Uterine smooth muscle cell (primary cell): ENCODE results near the gene ARL16. TPM values are rescaled to one million over a fixed set of nuclear protein-coding genes. Genes with fewer than 3 reads are reported as not detected.

ENCODE experiments used
- total RNA-seq: library from RNA; depleted of rRNA; stranded (reverse); fragments of >200 nt; gene quantifications from 2 replicates; pipeline ENCODE4 v1.2.3, GENCODE V29; 2014

Gene ARL16, protein sequence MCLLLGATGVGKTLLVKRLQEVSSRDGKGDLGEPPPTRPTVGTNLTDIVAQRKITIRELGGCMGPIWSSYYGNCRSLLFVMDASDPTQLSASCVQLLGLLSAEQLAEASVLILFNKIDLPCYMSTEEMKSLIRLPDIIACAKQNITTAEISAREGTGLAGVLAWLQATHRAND
- 24.2 and 25.0 TPM in 2 replicates for total RNA-seq

DNA sequence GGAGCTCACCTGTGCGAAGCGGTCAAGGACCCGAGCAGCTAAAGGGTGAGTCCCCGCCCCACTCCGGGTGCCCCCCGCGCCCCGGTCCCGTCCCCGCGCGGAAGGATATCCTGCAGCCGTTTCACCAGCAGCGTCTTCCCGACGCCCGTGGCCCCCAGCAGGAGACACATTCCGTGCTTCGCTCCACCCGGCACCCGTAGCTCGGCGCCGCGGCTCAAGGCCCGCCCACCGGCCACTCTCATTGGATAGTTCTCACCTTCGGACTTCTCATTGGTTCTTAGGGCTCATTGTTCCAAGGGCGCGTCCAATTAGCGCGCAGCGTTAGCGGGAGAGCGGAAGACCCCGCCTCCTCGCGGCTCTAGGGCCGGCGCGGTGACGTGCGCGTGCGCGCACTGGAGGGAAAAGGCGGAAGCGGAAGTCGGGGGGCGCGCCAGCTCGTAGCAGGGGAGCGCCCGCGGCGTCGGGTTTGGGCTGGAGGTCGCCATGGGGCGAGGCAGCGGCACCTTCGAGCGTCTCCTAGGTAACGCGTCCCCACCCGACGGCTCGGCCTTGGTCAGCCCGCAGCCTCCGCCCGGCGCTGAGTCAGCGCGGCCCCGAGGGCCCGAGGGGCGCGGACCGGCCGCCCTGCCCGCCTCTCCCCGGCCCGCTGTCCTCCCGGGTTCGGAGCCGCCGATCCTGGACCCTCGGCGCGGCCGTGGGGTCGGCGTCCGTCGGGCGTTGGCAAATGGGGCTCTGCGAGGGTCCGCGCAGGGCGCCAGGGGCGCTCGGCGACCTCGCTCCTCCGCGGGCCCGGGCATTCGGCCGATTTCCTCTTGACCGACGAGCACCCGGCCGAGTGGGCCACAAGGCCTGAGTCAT, at the start of gene ARL16, which contains the start of gene HGS:
Gene ARL16, minus strand, starts transcription at position 214 of the 858 bp plus-strand sequence. Its CDS starts 44 bp downstream, at position 170.
Gene HGS, plus strand, starts transcription at position 428 of the 858 bp plus-strand sequence. Its CDS starts 56 bp downstream, at position 484.

DNA sequence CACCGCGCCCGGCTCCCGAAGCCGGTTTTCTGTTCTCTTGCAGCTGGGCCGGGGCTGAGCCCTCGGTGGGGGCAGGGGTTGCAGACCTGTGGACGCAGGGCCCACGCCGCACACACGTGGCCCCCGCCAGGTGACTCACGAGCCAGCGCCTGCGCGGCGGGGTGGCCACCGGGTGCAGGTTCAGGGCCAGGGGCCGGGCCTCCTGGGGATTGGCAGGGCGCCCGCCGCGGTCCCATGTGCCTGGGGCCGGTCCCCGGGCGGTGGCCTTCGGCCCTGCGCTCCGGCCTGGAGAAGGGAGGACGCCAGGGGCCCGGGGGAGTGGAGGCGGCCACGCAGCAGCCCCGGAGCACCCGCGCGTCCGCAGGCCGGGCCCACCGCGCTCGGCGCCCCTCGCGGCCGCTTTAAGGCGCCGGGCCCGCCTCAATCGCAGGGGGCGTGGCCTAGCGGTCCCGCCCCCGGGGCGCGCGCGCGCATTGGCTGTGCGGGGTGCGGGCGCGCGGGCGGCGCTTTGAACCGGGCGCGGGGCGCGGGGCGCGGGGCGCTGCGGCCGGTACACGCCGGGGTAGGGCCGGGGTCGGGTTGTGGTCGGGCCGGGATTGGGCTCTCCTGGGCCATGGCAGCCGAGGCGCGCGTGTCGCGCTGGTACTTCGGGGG, 28.3 kb upstream of the ARL16 start, which contains the start of gene SLC25A10:
Gene SLC25A10, plus strand, starts transcription at position 471 of the 654 bp plus-strand sequence. Its CDS starts 143 bp downstream, at position 614.

DNA sequence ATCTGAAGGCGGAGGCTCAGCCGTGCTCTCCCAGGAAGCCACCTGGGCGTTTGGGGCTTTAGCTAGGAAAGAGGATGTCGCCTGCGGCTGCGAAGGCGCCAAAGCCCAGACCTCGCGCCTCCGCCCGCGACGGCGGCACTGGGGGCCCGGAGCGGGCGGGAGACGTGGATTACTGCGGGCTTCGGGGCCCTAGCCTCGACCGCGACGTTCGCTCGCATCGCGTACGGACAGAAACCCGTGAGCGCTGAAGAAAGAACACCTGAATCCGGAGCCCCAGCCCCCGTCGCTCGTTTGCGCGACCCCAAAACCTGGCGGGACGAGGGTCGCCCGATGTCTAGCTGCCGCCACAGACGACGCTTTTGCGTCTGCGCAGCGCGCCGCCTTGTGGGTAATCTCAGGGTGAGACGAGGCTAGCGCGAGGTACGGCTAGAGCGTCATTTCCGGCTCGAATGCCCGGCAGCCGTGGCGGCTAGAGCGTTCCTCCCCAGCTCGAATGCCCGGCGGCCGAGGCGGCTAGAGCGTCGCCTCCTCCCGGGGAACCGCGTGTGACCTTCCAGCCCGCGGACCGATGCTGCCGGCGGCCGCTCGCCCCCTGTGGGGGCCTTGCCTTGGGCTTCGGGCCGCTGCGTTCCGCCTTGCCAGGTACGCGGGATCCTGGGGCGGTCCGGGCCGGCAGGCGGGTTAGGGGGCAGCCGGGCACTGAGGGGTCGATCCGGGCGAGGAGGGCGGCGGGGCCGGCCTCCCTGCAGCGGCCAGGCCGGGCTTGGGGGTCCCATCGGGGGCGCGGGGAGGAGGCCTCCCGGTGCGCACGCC, 19.5 kb upstream of the ARL16 start, which contains the start of gene MRPL12:
Gene MRPL12, plus strand, starts transcription at position 434 of the 813 bp plus-strand sequence. Its CDS starts 135 bp downstream, at position 569.

DNA sequence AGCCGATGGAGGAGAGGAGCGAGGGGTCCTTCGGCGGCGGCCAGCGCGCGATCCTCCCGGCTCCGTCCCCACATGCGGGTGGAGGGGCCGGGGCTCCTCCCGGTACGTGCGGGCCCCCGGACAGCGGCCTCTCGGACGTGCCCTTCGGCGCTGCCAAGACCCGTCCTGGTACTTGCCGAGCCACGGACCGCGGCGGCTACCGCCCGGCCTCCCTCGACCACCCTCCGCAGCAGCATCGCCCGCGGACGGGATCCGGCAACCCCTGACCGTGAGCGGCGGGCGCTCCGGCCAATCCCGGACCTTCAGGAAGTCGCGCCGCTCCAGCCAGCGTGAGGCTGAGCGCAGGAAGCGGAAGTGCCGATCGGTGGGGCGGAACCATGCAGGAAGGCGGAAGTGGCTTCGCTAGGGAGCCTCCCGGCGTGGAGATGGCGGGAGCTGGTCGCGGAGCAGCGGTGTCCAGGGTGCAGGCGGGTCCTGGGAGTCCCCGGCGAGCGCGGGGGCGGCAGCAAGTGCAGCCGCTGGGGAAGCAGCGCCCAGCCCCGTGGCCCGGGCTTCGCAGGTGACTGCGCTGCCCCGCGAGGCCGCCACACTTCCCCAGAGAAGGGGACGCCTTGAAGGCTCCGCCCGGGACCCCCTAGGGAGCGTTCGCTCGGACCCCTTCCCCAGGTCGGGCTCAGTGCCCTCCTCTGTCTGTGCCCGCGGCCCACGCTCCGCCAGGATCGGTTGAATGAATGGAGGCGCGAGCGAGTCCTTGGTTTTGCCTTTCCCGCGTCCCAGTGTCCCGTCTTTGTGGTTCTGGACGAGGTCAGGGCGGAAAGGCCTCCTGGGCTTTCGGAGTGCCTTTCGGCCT, 17.0 kb downstream of the ARL16 start, which contains the start of the genes CCDC137 and OXLD1:
Gene CCDC137, plus strand, starts transcription at position 396 of the 850 bp plus-strand sequence. Its CDS starts 30 bp downstream, at position 426.
Gene OXLD1, minus strand, starts transcription at position 264 of the 850 bp plus-strand sequence. Its CDS starts 28 bp downstream, at position 236.

DNA sequence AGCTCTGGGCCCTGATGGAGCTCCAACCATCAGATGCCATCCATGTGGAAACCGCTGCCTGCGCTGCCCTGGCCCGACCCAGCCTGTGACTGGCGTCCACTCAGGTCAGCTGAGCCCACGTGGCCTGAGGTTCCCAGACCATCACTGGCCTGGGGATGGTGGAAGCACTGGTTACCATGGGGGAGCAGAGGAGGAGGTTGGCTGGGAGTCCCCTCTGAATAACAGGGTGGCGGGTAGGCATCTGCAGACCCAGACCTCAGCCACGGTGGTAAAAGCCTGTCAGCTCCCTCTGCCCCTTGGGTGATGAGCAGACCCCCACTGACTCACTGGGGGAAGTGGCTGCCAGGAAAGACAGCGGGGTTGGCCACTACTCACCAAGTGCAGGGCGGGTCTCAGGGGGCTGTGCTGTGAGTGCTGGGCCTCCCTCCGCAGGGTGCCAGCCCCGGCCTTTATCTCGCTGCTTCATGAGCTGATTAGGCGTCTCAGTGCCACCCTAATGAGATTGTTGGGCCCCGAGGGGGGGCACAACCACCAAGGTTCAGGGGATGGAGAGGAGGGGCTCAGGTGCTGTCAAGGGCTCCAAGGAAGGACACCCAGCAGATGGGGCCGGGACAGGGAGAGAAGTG, 27.4 kb downstream of the ARL16 start, which contains the start of gene PDE6G:
Gene PDE6G, minus strand, starts transcription at position 425 of the 626 bp plus-strand sequence. CDS start 3,237 bp downstream, outside the sequence.

DNA sequence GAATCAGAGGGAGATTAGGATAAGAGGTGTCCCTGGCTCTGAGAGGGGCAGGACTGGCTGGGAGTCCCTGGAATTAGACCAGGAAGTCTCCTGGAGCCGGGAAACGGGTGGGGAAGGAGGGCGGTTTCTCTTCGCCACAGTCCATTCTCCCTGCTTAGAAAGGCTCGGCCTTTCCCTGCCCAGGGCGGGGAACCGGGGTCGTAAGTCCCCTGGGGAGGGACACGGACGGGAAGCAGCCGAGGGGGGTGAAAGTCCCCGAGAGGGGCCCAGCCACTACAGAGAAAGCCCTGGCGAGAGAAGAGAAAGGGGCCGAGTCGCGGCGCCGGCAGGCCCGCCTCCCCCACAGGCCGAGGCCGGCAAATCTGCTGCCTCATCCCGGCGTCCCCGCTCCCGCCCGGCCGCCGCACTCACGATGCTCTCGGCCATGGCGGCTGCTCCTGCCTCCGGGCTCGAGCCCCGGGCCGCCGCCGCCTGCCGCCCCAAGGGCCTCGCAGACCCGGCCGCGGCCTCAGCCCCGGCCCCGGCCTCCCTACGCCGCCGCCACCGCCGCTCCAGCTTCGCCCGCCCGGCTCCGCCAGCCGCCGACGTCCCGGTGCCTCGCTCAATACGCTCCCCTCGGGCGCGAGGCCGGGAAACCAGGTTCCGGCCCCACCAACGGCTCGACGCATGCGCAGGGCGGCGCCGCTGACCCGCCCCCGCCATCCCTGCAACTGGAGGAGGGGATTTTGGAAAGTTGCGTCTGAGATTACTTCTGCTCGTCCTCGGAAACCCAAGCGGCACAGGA, 46.9 kb downstream of the ARL16 start, which contains the start of the genes NPLOC4 and TSPAN10:
Gene NPLOC4, minus strand, starts transcription at position 608 of the 784 bp plus-strand sequence. Its CDS starts 182 bp downstream, at position 426.
Gene TSPAN10, plus strand, starts transcription at position 692 of the 784 bp plus-strand sequence. CDS start 5,217 bp downstream, outside the sequence.

Other genes starting within 250 kb of the ARL16 start
- gene ACTG1, start 171.0 kb downstream of the ARL16 start, total RNA-seq, result 7,210 and 9,433 TPM in 2 replicates
- gene FSCN2, start 155.4 kb downstream of the ARL16 start, total RNA-seq, result 1.5 and 4.6 TPM in 2 replicates
- 17.8 and 21.4 TPM in 2 replicates for gene FAAP100, start 131.4 kb downstream of the ARL16 start, total RNA-seq
- 80.0 and 98.2 TPM in 2 replicates for gene NPLOC4, start 46.7 kb downstream of the ARL16 start, total RNA-seq
- gene TSPAN10, start 46.6 kb downstream of the ARL16 start, total RNA-seq, result 1.3 and 4.0 TPM in 2 replicates
- gene PDE6G, start 27.3 kb downstream of the ARL16 start, total RNA-seq, result 0.25 TPM in 1 of 2 replicates, not detected in the other
- gene OXLD1, start 17.2 kb downstream of the ARL16 start, total RNA-seq, result 34.0 and 38.5 TPM in 2 replicates
- 11.0 and 12.0 TPM in 2 replicates for gene CCDC137, start 17.1 kb downstream of the ARL16 start, total RNA-seq
- 104 and 130 TPM in 2 replicates for gene HGS, start 214 bp upstream of the ARL16 start, total RNA-seq
- 8.6 and 11.8 TPM in 2 replicates for gene MRPL12, start 19.6 kb upstream of the ARL16 start, total RNA-seq
- gene SLC25A10, start 28.5 kb upstream of the ARL16 start, total RNA-seq, result 11.0 and 31.7 TPM in 2 replicates
- not detected in 2 replicates for gene GCGR, start 120.4 kb upstream of the ARL16 start, total RNA-seq
- 85.0 and 126 TPM in 2 replicates for gene MCRIP1, start 149.5 kb upstream of the ARL16 start, total RNA-seq
- gene PPP1R27, start 151.3 kb upstream of the ARL16 start, total RNA-seq, result not detected in 2 replicates
- gene P4HB, start 176.7 kb upstream of the ARL16 start, total RNA-seq, result 1,482 and 2,745 TPM in 2 replicates
- 159 and 234 TPM in 2 replicates for gene ARHGDIA, start 187.5 kb upstream of the ARL16 start, total RNA-seq
- 129 and 334 TPM in 2 replicates for gene ALYREF, start 207.8 kb upstream of the ARL16 start, total RNA-seq
- 228 and 235 TPM in 2 replicates for gene ANAPC11, start 207.9 kb upstream of the ARL16 start, total RNA-seq
- 0.22 and 0.25 TPM in 2 replicates for gene NPB, start 218.4 kb upstream of the ARL16 start, total RNA-seq
- 108 TPM in 2 replicates for gene PCYT2, start 227.6 kb upstream of the ARL16 start, total RNA-seq
- 32.2 and 36.1 TPM in 2 replicates for gene SIRT7, start 234.4 kb upstream of the ARL16 start, total RNA-seq
- gene MAFG, start 243.9 kb upstream of the ARL16 start, total RNA-seq, result 25.9 and 39.5 TPM in 2 replicates